ENCODE measurements around the gene TIGD3.

TIGD3 gene

DNA sequence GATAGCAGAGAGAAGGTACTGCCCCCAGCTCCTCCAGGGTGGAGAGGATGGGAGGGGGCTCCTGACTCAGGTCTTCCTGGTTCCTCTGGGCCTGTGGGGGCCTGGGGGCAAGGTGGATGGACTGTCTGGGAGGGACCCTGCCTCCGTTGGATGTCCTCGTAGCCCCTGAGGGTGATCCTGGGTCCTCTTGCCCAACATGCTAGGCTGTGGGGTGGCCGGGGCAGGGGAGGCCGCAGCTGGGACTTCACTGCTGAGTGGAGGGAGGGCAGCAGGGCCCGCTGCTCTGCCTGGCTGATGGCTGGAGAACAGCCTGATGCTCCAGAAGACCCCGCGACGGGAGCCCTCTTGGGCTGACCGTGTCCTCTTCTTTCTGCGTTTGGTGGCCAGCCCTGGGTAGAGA, 45.3 kb downstream of the TIGD3 start:
- H4K8ac ChIP-seq (ENCODE audit: low read depth, low read length), result no peak overlapping the region
- H3K4me3 ChIP-seq (ENCODE audit: low read length in 2 of 2), result no peak overlapping the region
- no peak overlapping the region for H2BK5ac ChIP-seq (ENCODE audit: low read length)
- no CpG with 5 or more reads among the region's 10 CpGs for WGBS, 2 donors (ENCODE audit: extremely low coverage in 2 of 2, insufficient read length in 2 of 2, insufficient replicate concordance in 1 of 2)
- no peak overlapping the region for H4K91ac ChIP-seq (ENCODE audit: low read depth, low read length, poor library complexity)
- H3K36me3 ChIP-seq (replicated peaks in 1 of 2; ENCODE audit: control insufficient read depth in 2 of 2, insufficient read depth in 2 of 2, low read length in 2 of 2), result peaks cover 12 to 39% of the 10 kb centered on the region in 2 donors
- peak overlapping the region; percentile 76 for H3K14ac ChIP-seq (ENCODE audit: low read length)
- no peak overlapping the region for H2AK5ac ChIP-seq (ENCODE audit: low read depth, low read length)
- H2BK15ac ChIP-seq (ENCODE audit: low read length), result no peak overlapping the region
- H3K9me3 ChIP-seq (replicated peaks in 1 of 2; ENCODE audit: control insufficient read depth in 2 of 2, insufficient read depth in 1 of 2, low read depth in 1 of 2, low read length in 2 of 2), result no peaks in the 10 kb centered on the region
- H3K4me2 ChIP-seq (ENCODE audit: insufficient read depth, low read length, poor library complexity, severe bottlenecking), result no peak overlapping the region
- H3K18ac ChIP-seq (ENCODE audit: low read length), result no peak overlapping the region
- H3K27me3 ChIP-seq (ENCODE audit: control insufficient read depth in 3 of 3, insufficient read depth in 3 of 3, low read depth in 1 of 3, low read length in 3 of 3), result no peaks in the 10 kb centered on the region
- H3K23ac ChIP-seq (ENCODE audit: low read depth, low read length, poor library complexity), result peak overlapping the region; percentile 55
- H3K79me1 ChIP-seq (ENCODE audit: low read depth, low read length), result peaks cover 8% of the 10 kb centered on the region
- no peak overlapping the region for H3K27ac ChIP-seq (replicated peaks; ENCODE audit: low read length)
- no peak overlapping the region for H2AFZ ChIP-seq (ENCODE audit: low read length)
- no peak overlapping the region for H3K9ac ChIP-seq (ENCODE audit: low read depth, low read length, poor library complexity)
- no peak overlapping the region for H2BK120ac ChIP-seq (ENCODE audit: low read depth, low read length)
- no peak for DNase-seq (ENCODE audit: low spot score)
- H3K4me1 ChIP-seq (ENCODE audit: control insufficient read depth in 2 of 2, insufficient read depth in 1 of 2, low read depth in 1 of 2, low read length in 2 of 2), result peaks cover 0 to 2% of the 10 kb centered on the region in 2 donors
- no peak overlapping the region for H2BK12ac ChIP-seq (ENCODE audit: low read length)
- no peak overlapping the region for H3K4ac ChIP-seq (ENCODE audit: low read length)

DNA sequence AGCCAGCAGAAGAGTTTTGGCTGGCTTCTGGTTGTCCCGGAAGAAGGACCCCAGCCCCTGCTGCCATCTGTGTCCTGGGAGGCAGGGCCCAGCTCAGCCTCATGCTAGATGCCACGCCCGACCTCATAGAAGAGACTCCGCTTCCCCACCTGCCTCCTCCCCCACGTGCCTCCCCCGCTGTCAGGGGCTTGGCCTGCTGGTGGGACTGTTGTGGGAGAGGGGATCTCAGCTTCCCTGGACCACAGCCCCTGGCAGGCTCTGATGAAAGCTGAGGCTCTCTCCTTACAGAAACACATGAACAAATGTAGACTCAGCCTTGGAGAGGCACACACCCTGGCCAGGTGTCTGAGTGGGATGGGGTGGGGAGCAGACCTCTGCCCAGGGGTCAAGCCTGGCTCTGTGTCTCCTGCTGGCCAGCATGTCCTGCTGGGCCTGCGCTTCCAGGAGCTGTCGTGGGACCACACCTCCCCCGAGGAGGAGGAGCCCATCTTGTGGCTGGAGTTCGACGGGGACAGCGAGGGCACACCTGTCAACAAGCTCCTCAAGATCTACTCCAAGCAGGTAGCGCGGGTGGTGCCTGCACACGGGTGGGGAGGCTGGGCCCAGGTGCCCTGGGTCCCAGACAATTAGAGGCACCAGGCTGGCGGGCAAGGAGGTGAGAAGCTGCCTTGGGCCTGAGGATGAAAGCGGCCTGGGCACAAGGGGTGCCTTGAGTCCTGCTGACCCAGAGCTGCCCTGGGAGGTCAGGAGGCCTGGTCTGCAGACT, 45.9 kb downstream of the TIGD3 start:
- Histone ChIP-seq H3K23ac (ENCODE audit: low read depth, low read length, poor library complexity) (no peak overlapping the region), H2AFZ (ENCODE audit: low read length) (no peak overlapping the region), H2BK5ac (ENCODE audit: low read length) (no peak overlapping the region), H3K9ac (ENCODE audit: low read depth, low read length, poor library complexity) (no peak overlapping the region), H3K9me3 (replicated peaks in 1 of 2; ENCODE audit: control insufficient read depth in 2 of 2, insufficient read depth in 1 of 2, low read depth in 1 of 2, low read length in 2 of 2) (no peaks in the 10 kb centered on the region), H3K4ac (ENCODE audit: low read length) (no peak overlapping the region), H4K8ac (ENCODE audit: low read depth, low read length) (no peak overlapping the region), H3K4me3 (ENCODE audit: low read length in 2 of 2) (no peak overlapping the region), H2BK12ac (ENCODE audit: low read length) (peak overlapping the region; percentile 22), H3K79me1 (ENCODE audit: low read depth, low read length) (peaks cover 8% of the 10 kb centered on the region), H3K36me3 (replicated peaks in 1 of 2; ENCODE audit: control insufficient read depth in 2 of 2, insufficient read depth in 2 of 2, low read length in 2 of 2) (peaks cover 14 to 43% of the 10 kb centered on the region in 2 donors), H4K91ac (ENCODE audit: low read depth, low read length, poor library complexity) (no peak overlapping the region), H3K4me2 (ENCODE audit: insufficient read depth, low read length, poor library complexity, severe bottlenecking) (no peak overlapping the region), H2BK120ac (ENCODE audit: low read depth, low read length) (no peak overlapping the region), H2AK5ac (ENCODE audit: low read depth, low read length) (no peak overlapping the region), H3K14ac (ENCODE audit: low read length) (peak overlapping the region; percentile 76), H3K27ac (replicated peaks; ENCODE audit: low read length) (no peak overlapping the region), H3K18ac (ENCODE audit: low read length) (no peak overlapping the region), H3K27me3 (ENCODE audit: control insufficient read depth in 3 of 3, insufficient read depth in 3 of 3, low read depth in 1 of 3, low read length in 3 of 3) (no peaks in the 10 kb centered on the region), H3K4me1 (ENCODE audit: control insufficient read depth in 2 of 2, insufficient read depth in 1 of 2, low read depth in 1 of 2, low read length in 2 of 2) (peaks cover 0 to 2% of the 10 kb centered on the region in 2 donors), H2BK15ac (ENCODE audit: low read length) (no peak overlapping the region)
- no peak for DNase-seq (ENCODE audit: low spot score)
- whole genome bisulfite sequencing, 2 donors (ENCODE audit: extremely low coverage in 2 of 2, insufficient read length in 2 of 2, insufficient replicate concordance in 1 of 2), result no CpG with 5 or more reads among the region's 17 CpGs

- Histone ChIP-seq H3K79me1 (ENCODE audit: low read depth, low read length) (peaks cover 8% of the 10 kb centered on the region), H3K27ac (replicated peaks; ENCODE audit: low read length) (no peak overlapping the region), H2BK15ac (ENCODE audit: low read length) (no peak overlapping the region), H3K4ac (ENCODE audit: low read length) (no peak overlapping the region), H2BK12ac (ENCODE audit: low read length) (peak overlapping the region; percentile 22), H2BK120ac (ENCODE audit: low read depth, low read length) (no peak overlapping the region), H3K14ac (ENCODE audit: low read length) (peak overlapping the region; percentile 31), H2AFZ (ENCODE audit: low read length) (no peak overlapping the region), H3K4me3 (ENCODE audit: low read length in 2 of 2) (no peak overlapping the region), H2BK5ac (ENCODE audit: low read length) (no peak overlapping the region), H3K27me3 (ENCODE audit: control insufficient read depth in 3 of 3, insufficient read depth in 3 of 3, low read depth in 1 of 3, low read length in 3 of 3) (no peaks in the 10 kb centered on the region), H4K91ac (ENCODE audit: low read depth, low read length, poor library complexity) (no peak overlapping the region), H3K9ac (ENCODE audit: low read depth, low read length, poor library complexity) (no peak overlapping the region), H3K23ac (ENCODE audit: low read depth, low read length, poor library complexity) (no peak overlapping the region), H3K4me1 (ENCODE audit: control insufficient read depth in 2 of 2, insufficient read depth in 1 of 2, low read depth in 1 of 2, low read length in 2 of 2) (peaks cover 0 to 2% of the 10 kb centered on the region in 2 donors), H3K18ac (ENCODE audit: low read length) (peak overlapping the region; percentile 48), H4K8ac (ENCODE audit: low read depth, low read length) (no peak overlapping the region), H3K9me3 (replicated peaks in 1 of 2; ENCODE audit: control insufficient read depth in 2 of 2, insufficient read depth in 1 of 2, low read depth in 1 of 2, low read length in 2 of 2) (no peaks in the 10 kb centered on the region), H3K36me3 (replicated peaks in 1 of 2; ENCODE audit: control insufficient read depth in 2 of 2, insufficient read depth in 2 of 2, low read length in 2 of 2) (peaks cover 17 to 47% of the 10 kb centered on the region in 2 donors), H2AK5ac (ENCODE audit: low read depth, low read length) (no peak overlapping the region), H3K4me2 (ENCODE audit: insufficient read depth, low read length, poor library complexity, severe bottlenecking) (no peak overlapping the region)
- DNase-seq (ENCODE audit: low spot score), result no peak
- WGBS, 2 donors (ENCODE audit: extremely low coverage in 2 of 2, insufficient read length in 2 of 2, insufficient replicate concordance in 1 of 2), result no CpG with 5 or more reads among the region's 16 CpGs
Measured at GRCh38 chr11:65401073-65401802, 46.7 kb downstream of the TIGD3 start.

DNA sequence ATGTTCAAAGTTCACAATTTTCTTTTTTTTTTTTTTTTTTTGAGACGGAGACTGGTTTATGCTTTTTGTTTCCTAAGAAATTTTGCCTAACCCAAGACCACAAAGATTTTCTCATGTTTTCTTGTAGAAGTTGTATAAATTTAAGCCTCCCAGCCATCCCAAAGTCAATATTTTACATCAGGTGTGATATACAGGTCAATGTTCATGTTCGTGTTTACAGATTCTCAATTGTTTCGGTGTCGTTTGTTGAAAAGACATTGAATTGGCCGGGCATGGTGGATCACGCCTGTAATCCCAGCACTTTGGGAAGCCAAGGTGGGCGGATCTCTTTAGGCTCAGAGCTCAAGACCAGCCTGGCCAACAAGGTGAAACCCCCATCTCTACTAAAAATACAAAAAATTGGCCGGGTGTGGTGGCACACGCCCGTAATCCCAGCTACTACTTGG, 47.3 kb downstream of the TIGD3 start:
- Histone ChIP-seq H3K4ac (ENCODE audit: low read length) (no peak overlapping the region), H3K27ac (replicated peaks; ENCODE audit: low read length) (no peak overlapping the region), H3K27me3 (ENCODE audit: control insufficient read depth in 3 of 3, insufficient read depth in 3 of 3, low read depth in 1 of 3, low read length in 3 of 3) (no peaks in the 10 kb centered on the region), H3K23ac (ENCODE audit: low read depth, low read length, poor library complexity) (no peak overlapping the region), H3K14ac (ENCODE audit: low read length) (no peak overlapping the region), H2AFZ (ENCODE audit: low read length) (no peak overlapping the region), H3K36me3 (replicated peaks in 1 of 2; ENCODE audit: control insufficient read depth in 2 of 2, insufficient read depth in 2 of 2, low read length in 2 of 2) (peaks cover 17 to 52% of the 10 kb centered on the region in 2 donors), H3K9ac (ENCODE audit: low read depth, low read length, poor library complexity) (no peak overlapping the region), H3K9me3 (replicated peaks in 1 of 2; ENCODE audit: control insufficient read depth in 2 of 2, insufficient read depth in 1 of 2, low read depth in 1 of 2, low read length in 2 of 2) (no peaks in the 10 kb centered on the region), H2BK12ac (ENCODE audit: low read length) (no peak overlapping the region), H2AK5ac (ENCODE audit: low read depth, low read length) (no peak overlapping the region), H3K18ac (ENCODE audit: low read length) (no peak overlapping the region), H3K79me1 (ENCODE audit: low read depth, low read length) (peaks cover 8% of the 10 kb centered on the region), H4K8ac (ENCODE audit: low read depth, low read length) (no peak overlapping the region), H4K91ac (ENCODE audit: low read depth, low read length, poor library complexity) (no peak overlapping the region), H2BK5ac (ENCODE audit: low read length) (no peak overlapping the region), H2BK120ac (ENCODE audit: low read depth, low read length) (no peak overlapping the region), H3K4me2 (ENCODE audit: insufficient read depth, low read length, poor library complexity, severe bottlenecking) (no peak overlapping the region), H2BK15ac (ENCODE audit: low read length) (no peak overlapping the region), H3K4me3 (ENCODE audit: low read length in 2 of 2) (no peak overlapping the region), H3K4me1 (ENCODE audit: control insufficient read depth in 2 of 2, insufficient read depth in 1 of 2, low read depth in 1 of 2, low read length in 2 of 2) (peaks cover 0 to 2% of the 10 kb centered on the region in 2 donors)
- no CpG with 5 or more reads among the region's 10 CpGs for WGBS, 2 donors (ENCODE audit: extremely low coverage in 2 of 2, insufficient read length in 2 of 2, insufficient replicate concordance in 1 of 2)
- DNase-seq (ENCODE audit: low spot score), result no peak
